A549 (cell line): ENCODE data around the gene STPG4. TPM values are rescaled to one million over a fixed set of nuclear protein-coding genes. Genes with fewer than 3 reads are reported as not detected.

Source experiments
- ATAC-seq, 2 experiments: fragments of 200-7000 bp in 1 of 2; fragments of >200 bp in 1 of 2; cut with Nextera tagmentation in 1 of 2; cut with Tn5 transposase in 1 of 2; 3 replicates each; pipeline versions ENCODE4 v1.8.0 to v1.9.1; 2018 to 2020; ENCODE audit warnings: mild to moderate bottlenecking in 1 of 2, moderate library complexity in 1 of 2
- CTCF ChIA-PET: fragments of 300-600 bp; sonication (Branson Sonifier 250); formaldehyde crosslinking; extraction: SDS; loops from one replicate; lab custom pipeline; 2021; ENCODE audit warnings: antibody characterized with exemption, inconsistent platforms; lab: Yijun Ruan, JAX
- POLR2A ChIA-PET: fragments of 350-600 bp; formaldehyde crosslinking; extraction: SDS; loops from one replicate; lab custom pipeline; 2021; ENCODE audit warnings: antibody characterized with exemption, inconsistent platforms; lab: Yijun Ruan, JAX
- DNase-seq, 2 experiments: peaks; one replicate each; pipeline versions ENCODE4 v3.0.0 to v3.0.0-alpha.2; 2011 to 2016; ENCODE audit warnings: low read depth in 1 of 2, low spot score in 1 of 2
- FAIRE-seq: peaks from 2 replicates; lab custom pipeline; 2011; peaks lifted over from hg19 to GRCh38; lab: Jason Lieb, UNC
- H3K27ac ChIP-seq, 2 experiments: fragments of >200 bp; sonication (Bioruptor Twin); formaldehyde crosslinking; 3 replicates each; pipeline ENCODE4 v1.5.1; 2016 to 2017
- H3K4me1 ChIP-seq: fragments of >200 bp; sonication (Bioruptor Twin); formaldehyde crosslinking; 3 replicates; pipeline ENCODE4 v1.6.1; 2016
- H3K4me2 ChIP-seq: fragments of >200 bp; sonication (Bioruptor Twin); formaldehyde crosslinking; 3 replicates; pipeline ENCODE4 v1.6.1; 2016
- H3K4me3 ChIP-seq: fragments of >200 bp; sonication (Bioruptor Twin); formaldehyde crosslinking; 3 replicates; pipeline ENCODE4 v1.5.1; 2016
- H3K9me3 ChIP-seq: fragments of >200 bp; sonication (Bioruptor Twin); formaldehyde crosslinking; 3 replicates; pipeline ENCODE4 v1.6.1; 2016
- CBX8 ChIP-seq: fragments of 200-600 bp; sonication (generic); IDR thresholded peaks from 2 replicates; pipeline ENCODE4 v1.6.1; 2016
- CHD4 ChIP-seq: fragments of 200-600 bp; sonication (generic); IDR thresholded peaks from 2 replicates; pipeline ENCODE4 v1.6.1; 2016; ENCODE audit warnings: antibody characterized with exemption, mild to moderate bottlenecking, borderline replicate concordance
- EHMT2 ChIP-seq: fragments of 200-600 bp; sonication (generic); IDR thresholded peaks from 2 replicates; pipeline ENCODE4 v1.6.1; 2016; ENCODE audit warnings: antibody characterized with exemption, low read depth, mild to moderate bottlenecking, moderate library complexity
- EP300 ChIP-seq, 2 experiments: fragments of >200 bp; sonication (Bioruptor Twin); formaldehyde crosslinking; IDR thresholded peaks; 2 replicates in 1 of 2; 3 replicates in 1 of 2; pipeline ENCODE4 v1.6.1; 2016 to 2017
- FOSL2 ChIP-seq, 2 experiments: fragments of 450-650 bp in 1 of 2; fragments of >200 bp in 1 of 2; sonication (Bioruptor Twin) in 1 of 2; formaldehyde crosslinking; IDR thresholded peaks; 2 replicates each; pipeline versions ENCODE4 v1.5.0 to v1.6.1; 2016 to 2020; ENCODE audit warnings: mild to moderate bottlenecking in 1 of 2, moderate library complexity in 1 of 2
- GATA3 ChIP-seq: IDR thresholded peaks from 2 replicates; pipeline ENCODE4 v1.6.1; 2012; ENCODE audit warnings: borderline replicate concordance
- HDAC2 ChIP-seq: fragments of 200-600 bp; sonication (generic); IDR thresholded peaks from 2 replicates; pipeline ENCODE4 v1.6.1; 2016
- HEYL ChIP-seq: fragments of 250-450 bp; sonication (Bioruptor Pico); IDR thresholded peaks from 2 replicates; pipeline ENCODE4 v1.8.0; 2021; ENCODE audit warnings: mild to moderate bottlenecking, moderate library complexity
- HMGXB4 ChIP-seq: fragments of 250-450 bp; sonication (Bioruptor Pico); IDR thresholded peaks from 2 replicates; pipeline ENCODE4 v1.5.0; 2021; ENCODE audit warnings: mild to moderate bottlenecking, moderate library complexity, borderline replicate concordance
- HOXA7 ChIP-seq: fragments of 250-450 bp; sonication (Bioruptor Pico); IDR thresholded peaks from 2 replicates; pipeline ENCODE4 v1.5.0; 2020; ENCODE audit warnings: mild to moderate bottlenecking, moderate library complexity
- JUN ChIP-seq, 2 experiments: fragments of >200 bp; sonication (Bioruptor Twin); formaldehyde crosslinking; IDR thresholded peaks; 2 replicates in 1 of 2; 3 replicates in 1 of 2; pipeline ENCODE4 v1.6.1; 2016 to 2017
- MAZ ChIP-seq: fragments of 150-350 bp; IDR thresholded peaks from 2 replicates; pipeline ENCODE4 v1.6.1; 2014; ENCODE audit warnings: antibody characterized with exemption, low read depth, low read length, borderline replicate concordance
- MYC ChIP-seq: IDR thresholded peaks from 2 replicates; pipeline ENCODE4 v1.6.1; 2012; ENCODE audit warnings: mild to moderate bottlenecking, inconsistent platforms, low read length, improper control_type of control experiment, borderline replicate concordance
- NPAS2 ChIP-seq: fragments of 250-450 bp; sonication (Bioruptor Pico); IDR thresholded peaks from 2 replicates; pipeline ENCODE4 v1.8.0; 2022; ENCODE audit warnings: mild to moderate bottlenecking, moderate library complexity, borderline replicate concordance
- NR3C1 ChIP-seq: fragments of >200 bp; sonication (Bioruptor Twin); formaldehyde crosslinking; IDR thresholded peaks from 3 replicates; pipeline ENCODE4 v1.6.1; 2017
- RAD21 ChIP-seq, 2 experiments: fragments of >200 bp in 1 of 2; sonication (Bioruptor Twin) in 1 of 2; formaldehyde crosslinking in 1 of 2; IDR thresholded peaks in 1 of 2; conservative IDR thresholded peaks in 1 of 2; 2 replicates in 1 of 2; 3 replicates in 1 of 2; pipeline ENCODE4 v1.6.1; 2012 to 2018; ENCODE audit warnings: inconsistent platforms in 1 of 2
- RCOR1 ChIP-seq: fragments of 150-350 bp; IDR thresholded peaks from 2 replicates; pipeline ENCODE4 v1.6.1; 2014; ENCODE audit warnings: antibody characterized with exemption, low read length, low read depth
- RNF2 ChIP-seq: fragments of 200-600 bp; sonication (generic); IDR thresholded peaks from 2 replicates; pipeline ENCODE4 v1.6.1; 2016; ENCODE audit warnings: low read depth, mild to moderate bottlenecking, antibody characterized with exemption, moderate library complexity, borderline replicate concordance
- TFCP2L1 ChIP-seq: fragments of 250-450 bp; sonication (Bioruptor Pico); IDR thresholded peaks from 2 replicates; pipeline ENCODE4 v1.5.0; 2021; ENCODE audit warnings: mild to moderate bottlenecking
- ZC3H11A ChIP-seq: fragments of 450-650 bp; IDR thresholded peaks from 2 replicates; pipeline ENCODE4 v1.6.1; 2014; ENCODE audit warnings: antibody characterized with exemption, mild to moderate bottlenecking
- ZFP36 ChIP-seq: fragments of 450-650 bp; IDR thresholded peaks from 2 replicates; pipeline ENCODE4 v1.6.1; 2014; ENCODE audit warnings: borderline replicate concordance; ENCODE audit not compliant: partially characterized antibody
- ZSCAN20 ChIP-seq: fragments of 250-450 bp; sonication (Bioruptor Pico); IDR thresholded peaks from 2 replicates; pipeline ENCODE4 v1.8.0; 2022; ENCODE audit warnings: mild to moderate bottlenecking, moderate library complexity
- WGBS: methylation state at CpG from one replicate; pipeline ENCODE4 v1.1.6; 2017; ENCODE audit errors: missing lambda C conversion rate; 5-methylcytosine and 5-hydroxymethylcytosine counted together
- polyA plus RNA-seq, 4 experiments: library from polyadenylated mRNA; depleted of rRNA in 3 of 4; stranded (reverse); fragments of >200 nt; fragmentation: RNase III in 1 of 4; extraction: RNeasy Plus Mini Kit Qiagen cat#74134 plus additional on column Dnase treatment in 1 of 4; gene quantifications; 2 replicates in 3 of 4; 3 replicates in 1 of 4; pipeline ENCODE4 v1.2.3, GENCODE V29; 2011 to 2017
- TF ChIP-seq, protein P1 (sequence below): fragments of >200 bp; sonication (Bioruptor Twin); formaldehyde crosslinking; IDR thresholded peaks from 3 replicates; pipeline ENCODE4 v1.6.1; 2016

The STPG4 gene
- polyA plus RNA-seq, 2 of the 4 experiments (the other 2 are of a cell fraction) = 0.05 to 0.13 TPM

- TF ChIP-seq MYC (no peak), GATA3 (no peak), ZC3H11A (no peak), CHD4 (no peak), HOXA7 (no peak), RAD21 (conservative IDR thresholded peaks at IDR 0.05 in 1 of 2, IDR thresholded peaks at IDR 0.05 in 1 of 2) (no peak), NPAS2 (CRISPR knock-in tag) (no peak), TFCP2L1 (no peak), CBX8 (no peak), EP300 (IDR thresholded peaks at IDR 0.05) (no peak), HDAC2 (no peak)
- TF ChIP-seq, all 56 proteins: peak for 0
- ChIA-PET CTCF (interaction anchor here (0.6 to 2.2 kb wide), 3 partner anchors 8 to 188 kb away, joined by 3 to 6 read pairs (median 3); no protein-coding TSS in a partner anchor), POLR2A (no interaction called here)
- no peak for FAIRE-seq
- Histone ChIP-seq H3K4me1 (no peaks in the 10 kb centered on the region), H3K4me2 (no peak overlapping the region), H3K27ac (no peak overlapping the region), H3K4me3 (no peak overlapping the region), H3K9me3 (peaks cover 10% of the 10 kb centered on the region; the same call in 1 of the 3 replicates)
- DNase-seq = no peak
- WGBS = 29% methylated on average over 3 of the region's 3 CpGs
- no peak for ATAC-seq
These were observed 20.6 kb downstream of the STPG4 start for GRCh38 chr2:47134386-47135090.

DNA sequence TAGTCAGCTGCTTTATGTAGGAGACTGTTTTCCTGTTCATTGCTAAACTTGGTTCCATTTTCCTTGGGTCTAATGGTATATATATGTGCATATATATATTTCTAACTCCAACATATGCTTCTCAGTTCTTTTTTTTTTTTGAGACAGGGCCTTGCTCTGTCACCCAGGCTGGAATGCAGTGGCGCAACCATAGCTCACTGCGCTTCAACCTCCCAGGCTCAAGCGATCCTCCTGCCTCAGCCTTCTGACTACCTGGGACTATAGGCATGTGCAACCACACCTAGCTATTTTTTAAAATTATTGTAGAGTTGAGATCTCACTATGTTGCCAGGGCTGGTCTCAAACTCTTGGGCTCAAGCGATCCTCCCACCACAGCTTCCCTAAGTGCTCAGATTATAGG, 22.1 kb downstream of the STPG4 start:
- H3K9me3 ChIP-seq = peaks cover 10% of the 10 kb centered on the region; the same call in 1 of the 3 replicates
- no peak overlapping the region for H3K4me3 ChIP-seq
- ATAC-seq (no peak), FAIRE-seq (no peak), DNase-seq (no peak)
- no peak for TF ChIP-seq HDAC2
- TF ChIP-seq HEYL (CRISPR knock-in tag) = no peak
- TF ChIP-seq ZFP36 = no peak
- TF ChIP-seq JUN (IDR thresholded peaks at IDR 0.05) = no peak
- TF ChIP-seq MAZ = no peak
- TF ChIP-seq RCOR1 = no peak
- TF ChIP-seq, protein P1, sequence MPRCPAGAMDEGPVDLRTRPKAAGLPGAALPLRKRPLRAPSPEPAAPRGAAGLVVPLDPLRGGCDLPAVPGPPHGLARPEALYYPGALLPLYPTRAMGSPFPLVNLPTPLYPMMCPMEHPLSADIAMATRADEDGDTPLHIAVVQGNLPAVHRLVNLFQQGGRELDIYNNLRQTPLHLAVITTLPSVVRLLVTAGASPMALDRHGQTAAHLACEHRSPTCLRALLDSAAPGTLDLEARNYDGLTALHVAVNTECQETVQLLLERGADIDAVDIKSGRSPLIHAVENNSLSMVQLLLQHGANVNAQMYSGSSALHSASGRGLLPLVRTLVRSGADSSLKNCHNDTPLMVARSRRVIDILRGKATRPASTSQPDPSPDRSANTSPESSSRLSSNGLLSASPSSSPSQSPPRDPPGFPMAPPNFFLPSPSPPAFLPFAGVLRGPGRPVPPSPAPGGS = no peak
- TF ChIP-seq NR3C1 = no peak
- no peaks in the 10 kb centered on the region for H3K4me1 ChIP-seq
- CTCF ChIA-PET = interaction anchor here (1.1 to 2.2 kb wide), 2 partner anchors 121 to 190 kb away, joined by 4 to 6 read pairs; no protein-coding TSS in a partner anchor
- 93% methylated on average over 4 of the region's 4 CpGs for WGBS
- POLR2A ChIA-PET = no interaction called here
- no peak overlapping the region for H3K27ac ChIP-seq
- H3K4me2 ChIP-seq = no peak overlapping the region

- TF ChIP-seq HOXA7 (no peak), FOSL2 (IDR thresholded peaks at IDR 0.05) (no peak), FOSL2 (CRISPR knock-in tag; IDR thresholded peaks at IDR 0.05) (no peak), EHMT2 (no peak), ZSCAN20 (no peak), RCOR1 (no peak), HMGXB4 (CRISPR knock-in tag) (no peak), EP300 (IDR thresholded peaks at IDR 0.05) (no peak), RNF2 (no peak)
- TF ChIP-seq, protein P1 = no peak
- TF ChIP-seq, all 56 proteins: peak for 0
- FAIRE-seq (no peak), DNase-seq (no peak), ATAC-seq (peak; percentile 24 to 50; a peak in 3 of 6 replicates)
- WGBS = 81% methylated on average over 7 of the region's 8 CpGs
- H3K4me2 ChIP-seq = no peak overlapping the region
- POLR2A ChIA-PET = no interaction called here
- peak overlapping the region in 1 of 2 experiments; percentile 33; a peak in 2 of 6 replicates for H3K27ac ChIP-seq
- no peak overlapping the region for H3K4me3 ChIP-seq
- CTCF ChIA-PET = interaction anchor here (0.6 to 2.4 kb wide), 5 partner anchors 9 to 194 kb away, joined by 3 to 7 read pairs (median 5); no protein-coding TSS in a partner anchor
- peaks cover 18% of the 10 kb centered on the region; the same call in 2 of the 3 replicates for H3K9me3 ChIP-seq
- no peaks in the 10 kb centered on the region for H3K4me1 ChIP-seq
These were observed 25.9 kb downstream of the STPG4 start for GRCh38 chr2:47129191-47129706.
